ENCODE measurements around the gene NRL.

The NRL gene

DNA sequence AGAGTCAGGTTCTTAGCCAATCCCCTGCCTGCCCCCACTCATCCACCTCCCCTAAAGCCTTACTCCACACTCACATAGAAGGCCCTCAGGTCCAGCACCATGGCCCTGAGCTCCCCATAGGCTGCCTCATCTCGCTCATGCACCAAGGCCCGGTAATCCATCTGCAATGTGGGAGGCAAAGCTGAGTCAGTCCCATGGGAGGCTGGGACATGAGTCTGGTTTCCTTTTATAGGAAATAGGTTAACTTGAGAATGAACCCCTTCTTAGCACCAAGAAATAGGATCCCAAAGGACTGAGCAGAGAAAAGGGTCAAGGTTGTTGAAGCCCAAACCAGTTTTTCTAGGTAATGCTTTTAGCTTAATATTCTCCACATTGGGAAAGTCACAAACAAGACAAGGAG is 28.8 kb upstream of the NRL start:
- H3K4me3 ChIP-seq (ENCODE audit: low read length): no peak overlapping the region
- TF ChIP-seq, protein P1, sequence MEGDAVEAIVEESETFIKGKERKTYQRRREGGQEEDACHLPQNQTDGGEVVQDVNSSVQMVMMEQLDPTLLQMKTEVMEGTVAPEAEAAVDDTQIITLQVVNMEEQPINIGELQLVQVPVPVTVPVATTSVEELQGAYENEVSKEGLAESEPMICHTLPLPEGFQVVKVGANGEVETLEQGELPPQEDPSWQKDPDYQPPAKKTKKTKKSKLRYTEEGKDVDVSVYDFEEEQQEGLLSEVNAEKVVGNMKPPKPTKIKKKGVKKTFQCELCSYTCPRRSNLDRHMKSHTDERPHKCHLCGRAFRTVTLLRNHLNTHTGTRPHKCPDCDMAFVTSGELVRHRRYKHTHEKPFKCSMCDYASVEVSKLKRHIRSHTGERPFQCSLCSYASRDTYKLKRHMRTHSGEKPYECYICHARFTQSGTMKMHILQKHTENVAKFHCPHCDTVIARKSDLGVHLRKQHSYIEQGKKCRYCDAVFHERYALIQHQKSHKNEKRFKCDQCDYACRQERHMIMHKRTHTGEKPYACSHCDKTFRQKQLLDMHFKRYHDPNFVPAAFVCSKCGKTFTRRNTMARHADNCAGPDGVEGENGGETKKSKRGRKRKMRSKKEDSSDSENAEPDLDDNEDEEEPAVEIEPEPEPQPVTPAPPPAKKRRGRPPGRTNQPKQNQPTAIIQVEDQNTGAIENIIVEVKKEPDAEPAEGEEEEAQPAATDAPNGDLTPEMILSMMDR (conservative IDR thresholded peaks at IDR 0.05; ENCODE audit: low read length): no peak
- DNase-seq (ENCODE audit: low read depth): peak; percentile 36

DNA sequence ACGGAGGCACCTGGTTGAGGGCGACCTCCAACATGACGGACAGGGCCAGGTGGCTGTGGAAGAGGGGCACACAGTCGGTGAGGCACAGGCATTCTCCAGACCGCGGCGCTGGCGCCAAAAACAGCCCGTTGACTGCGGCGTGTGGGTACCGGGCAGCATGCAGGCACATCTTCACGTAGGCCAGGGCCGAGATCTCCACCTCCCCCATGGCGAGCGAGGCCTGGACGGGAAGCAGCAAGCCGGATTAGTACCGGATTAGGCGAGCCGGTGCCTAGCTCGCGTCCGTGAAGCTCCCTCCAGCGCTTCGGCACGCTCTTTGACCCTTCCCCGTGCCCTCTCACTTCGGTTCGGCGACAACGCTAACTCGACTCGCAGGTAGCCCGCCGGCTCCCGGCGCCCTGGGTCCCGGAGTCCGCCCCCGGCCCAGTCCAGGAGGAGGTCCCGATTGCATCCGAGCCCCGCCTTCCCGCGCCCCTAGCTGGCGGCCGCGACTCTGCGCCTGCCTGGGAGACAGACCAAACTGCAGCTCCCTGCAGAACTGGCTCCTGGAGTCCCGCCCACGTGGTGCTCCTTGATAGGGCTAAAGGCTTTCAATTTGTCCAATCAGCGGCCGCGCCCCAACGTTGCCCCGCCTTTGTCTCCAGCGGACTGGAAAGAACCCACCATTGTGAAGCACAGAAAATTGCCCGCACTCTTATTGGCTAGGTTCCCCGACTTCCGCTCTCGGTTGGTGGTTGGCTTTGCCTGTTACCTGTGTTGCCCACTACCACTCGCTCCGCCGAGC is 26.5 kb upstream of the NRL start, which contains the start of gene EMC9:
TSS of gene EMC9 (minus strand) at position 495 of the 784 bp plus-strand sequence. CDS start at position 208, 287 bp downstream.
- DNase-seq (ENCODE audit: low read depth): peak; percentile 98
- peak within 1 kb of the TSS; percentile 93 for H3K4me3 ChIP-seq (ENCODE audit: low read length)
- TF ChIP-seq, protein P1 (conservative IDR thresholded peaks at IDR 0.05; ENCODE audit: low read length): peak; percentile 32

DNA sequence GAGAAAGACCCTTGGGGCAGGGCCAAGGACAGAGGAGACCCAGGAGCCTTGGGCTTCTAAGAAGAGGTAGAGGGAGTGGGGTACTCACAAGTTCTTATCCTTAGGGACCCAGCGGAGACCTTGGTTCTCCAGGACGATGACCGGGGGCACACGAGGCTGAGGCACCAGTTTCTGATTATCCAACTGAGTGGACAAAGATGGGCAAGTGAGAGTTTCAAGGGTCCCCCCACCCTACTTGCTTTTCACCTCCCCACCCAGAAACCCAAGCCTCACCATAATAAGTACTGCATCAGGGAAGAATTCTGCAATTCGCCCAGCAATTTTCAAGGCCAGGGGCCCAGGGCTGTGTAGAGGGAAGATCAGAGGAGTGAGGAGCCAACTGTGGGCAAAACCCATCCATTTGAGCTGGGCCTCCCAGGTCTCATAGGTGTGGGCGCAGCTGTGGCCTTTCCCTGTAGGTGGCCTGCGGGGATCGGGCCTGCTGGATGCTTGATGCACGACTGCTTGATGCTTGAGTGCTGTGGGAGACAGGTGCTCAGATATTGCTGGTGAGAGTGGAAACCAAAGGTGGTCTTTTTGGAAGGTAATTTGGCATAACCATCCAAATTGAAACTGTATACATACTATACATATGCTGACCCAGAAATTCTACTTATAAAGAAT is 24.7 kb upstream of the NRL start:
- no peak for DNase-seq (ENCODE audit: low read depth)
- no peak overlapping the region for H3K4me3 ChIP-seq (ENCODE audit: low read length)
- TF ChIP-seq, protein P1 (conservative IDR thresholded peaks at IDR 0.05; ENCODE audit: low read length): no peak

DNA sequence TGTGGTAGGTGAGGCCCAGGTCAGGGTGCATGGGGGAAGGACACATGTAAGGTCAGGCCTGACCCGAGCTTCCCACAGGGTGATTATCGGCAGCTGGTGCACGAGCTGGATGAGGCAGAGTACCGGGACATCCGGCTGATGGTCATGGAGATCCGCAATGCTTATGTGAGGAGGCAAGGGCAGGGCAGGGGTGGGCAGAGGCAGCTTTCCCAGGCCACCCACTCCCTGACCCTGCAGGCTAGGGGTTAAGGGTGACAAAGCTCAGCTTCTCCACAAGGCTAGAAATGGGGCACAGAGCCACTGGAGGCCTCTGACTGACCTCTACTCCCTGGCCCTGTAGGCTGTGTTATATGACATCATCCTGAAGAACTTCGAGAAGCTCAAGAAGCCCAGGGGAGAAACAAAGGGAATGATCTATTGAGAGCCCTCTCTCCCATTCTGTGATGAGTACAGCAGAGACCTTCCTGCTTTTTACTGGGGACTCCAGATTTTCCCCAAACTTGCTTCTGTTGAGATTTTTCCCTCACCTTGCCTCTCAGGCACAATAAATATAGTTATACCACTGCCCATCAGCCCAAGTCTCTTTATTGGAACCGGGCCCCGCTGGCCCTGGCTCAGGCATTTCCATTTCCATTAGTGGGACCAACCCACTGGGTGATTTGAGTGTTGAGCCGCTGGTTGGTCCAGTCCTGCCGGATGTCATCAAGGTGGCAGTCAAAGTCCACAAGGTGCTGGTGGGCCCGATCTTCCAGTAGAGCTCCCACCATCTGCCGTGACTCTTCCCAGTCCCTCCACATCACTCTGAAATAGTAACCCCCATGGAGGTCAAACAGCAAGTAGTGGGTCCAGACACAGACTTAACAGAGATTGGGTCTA is 23.9 kb upstream of the NRL start:
- TF ChIP-seq, protein P1 (conservative IDR thresholded peaks at IDR 0.05; ENCODE audit: low read length): no peak
- no peak overlapping the region for H3K4me3 ChIP-seq (ENCODE audit: low read length)
- DNase-seq (ENCODE audit: low read depth): no peak

DNA sequence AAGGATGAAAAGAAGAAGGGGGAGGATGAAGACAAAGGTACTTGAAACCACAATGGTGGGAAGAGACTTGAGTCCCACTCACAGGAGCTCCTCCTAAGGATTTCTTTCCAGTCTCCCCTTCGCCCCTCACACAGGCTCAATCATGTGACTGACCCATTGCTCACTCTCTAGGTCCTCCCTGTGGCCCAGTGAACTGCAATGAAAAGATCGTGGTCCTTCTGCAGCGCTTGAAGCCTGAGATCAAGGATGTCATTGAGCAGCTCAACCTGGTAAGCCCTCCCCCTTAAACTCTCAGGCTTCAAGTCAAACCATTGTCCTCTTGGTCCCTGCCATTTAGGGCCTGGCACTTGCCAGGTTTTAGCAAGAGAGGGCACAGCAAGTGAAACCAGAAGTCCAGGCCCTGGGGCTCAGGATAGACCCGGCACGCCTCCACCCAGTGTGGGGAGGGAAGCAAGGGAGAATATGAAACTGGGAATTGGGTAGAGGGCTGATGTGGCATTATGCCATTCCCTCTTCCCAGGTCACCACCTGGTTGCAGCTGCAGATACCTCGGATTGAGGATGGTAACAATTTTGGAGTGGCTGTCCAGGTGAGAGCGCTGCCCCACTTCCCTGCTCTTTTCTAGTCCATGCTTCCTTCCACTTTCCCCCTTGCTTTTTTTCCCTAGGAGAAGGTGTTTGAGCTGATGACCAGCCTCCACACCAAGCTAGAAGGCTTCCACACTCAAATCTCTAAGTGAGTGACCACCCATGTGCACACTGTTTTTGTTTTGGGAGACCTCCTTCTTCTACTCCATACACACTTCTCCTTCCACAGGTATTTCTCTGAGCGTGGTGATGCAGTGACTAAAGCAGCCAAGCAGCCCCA is 23.0 kb upstream of the NRL start:
- no peak for DNase-seq (ENCODE audit: low read depth)
- H3K4me3 ChIP-seq (ENCODE audit: low read length): peak overlapping the region; percentile 79
- TF ChIP-seq, protein P1 (conservative IDR thresholded peaks at IDR 0.05; ENCODE audit: low read length): no peak
